Ovary (tissue), 3 donors: ENCODE data around the gene SEMA6C.

Experiments used
- EP300 ChIP-seq: sonication (generic); formaldehyde crosslinking; IDR thresholded peaks from one replicate; pipeline ENCODE4 v1.6.1; 2017; ENCODE audit warnings: antibody characterized with exemption
- POLR2A ChIP-seq: fragments of 450-650 bp; IDR thresholded peaks from one replicate; pipeline ENCODE4 v1.6.1; 2017; ENCODE audit warnings: antibody characterized with exemption, mild to moderate bottlenecking, moderate library complexity
- TF ChIP-seq, protein P1 (sequence below), 3 donors: fragments of 450-650 bp in 2 of 3; fragments of 200-600 bp in 1 of 3; IDR thresholded peaks; one replicate each; pipeline versions ENCODE4 v1.5.1 to v1.8.0; 2016 to 2022; ENCODE audit warnings: antibody characterized with exemption in 3 of 3, mild to moderate bottlenecking in 1 of 3
- donor health status: DM: no; HTN: no; CAD: no.

DNA sequence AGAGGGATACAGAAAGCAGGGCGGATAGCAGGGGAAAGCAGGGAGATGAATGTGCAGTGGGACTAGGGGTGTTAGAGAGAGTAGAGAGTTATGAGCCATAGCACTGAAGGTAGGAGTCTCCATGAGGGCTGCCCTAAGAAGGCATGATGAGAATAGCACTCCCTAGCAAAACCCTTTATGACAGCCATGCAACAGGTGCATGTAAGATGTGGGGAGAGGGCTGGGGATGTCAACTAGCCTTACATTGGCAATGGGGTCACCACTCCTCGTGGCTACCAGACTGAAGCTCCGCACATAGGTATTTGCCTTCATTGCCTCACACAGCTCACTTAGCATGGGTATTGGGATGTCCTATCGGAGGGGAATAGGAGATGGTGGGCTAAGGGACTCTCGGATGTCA lies 24.8 kb upstream of the SEMA6C start:
- TF ChIP-seq, protein P1, sequence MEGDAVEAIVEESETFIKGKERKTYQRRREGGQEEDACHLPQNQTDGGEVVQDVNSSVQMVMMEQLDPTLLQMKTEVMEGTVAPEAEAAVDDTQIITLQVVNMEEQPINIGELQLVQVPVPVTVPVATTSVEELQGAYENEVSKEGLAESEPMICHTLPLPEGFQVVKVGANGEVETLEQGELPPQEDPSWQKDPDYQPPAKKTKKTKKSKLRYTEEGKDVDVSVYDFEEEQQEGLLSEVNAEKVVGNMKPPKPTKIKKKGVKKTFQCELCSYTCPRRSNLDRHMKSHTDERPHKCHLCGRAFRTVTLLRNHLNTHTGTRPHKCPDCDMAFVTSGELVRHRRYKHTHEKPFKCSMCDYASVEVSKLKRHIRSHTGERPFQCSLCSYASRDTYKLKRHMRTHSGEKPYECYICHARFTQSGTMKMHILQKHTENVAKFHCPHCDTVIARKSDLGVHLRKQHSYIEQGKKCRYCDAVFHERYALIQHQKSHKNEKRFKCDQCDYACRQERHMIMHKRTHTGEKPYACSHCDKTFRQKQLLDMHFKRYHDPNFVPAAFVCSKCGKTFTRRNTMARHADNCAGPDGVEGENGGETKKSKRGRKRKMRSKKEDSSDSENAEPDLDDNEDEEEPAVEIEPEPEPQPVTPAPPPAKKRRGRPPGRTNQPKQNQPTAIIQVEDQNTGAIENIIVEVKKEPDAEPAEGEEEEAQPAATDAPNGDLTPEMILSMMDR (IDR thresholded peaks at IDR 0.05), result no peak
- no peak for TF ChIP-seq POLR2A
- TF ChIP-seq EP300, result no peak
